HepG2 (cell line): ENCODE measurements around the gene PGGT1B. TPM values are rescaled to one million over a fixed set of nuclear protein-coding genes. Genes with fewer than 3 reads are reported as not detected.
A peak's percentile ranks its signal among the peaks of the same experiment; 100 is the strongest.

Experiments
- ADNP ChIP-seq: sonication (generic); formaldehyde crosslinking; IDR thresholded peaks from 2 replicates; pipeline ENCODE4 v1.4.0; 2020; ENCODE audit warnings: missing genetic modification reagents
- AHR ChIP-seq: IDR thresholded peaks from 2 replicates; pipeline ENCODE4 v1.6.1; 2018; ENCODE audit warnings: missing genetic modification reagents, missing compliant biosample characterization
- BCL3 ChIP-seq: sonication (generic); formaldehyde crosslinking; IDR thresholded peaks from 2 replicates; pipeline ENCODE4 v1.5.1; 2020; ENCODE audit warnings: mild to moderate bottlenecking, missing genetic modification reagents, moderate library complexity
- ESRRA ChIP-seq: sonication (generic); formaldehyde crosslinking; IDR thresholded peaks from 2 replicates; pipeline ENCODE4 v1.5.1; 2020; ENCODE audit warnings: mild to moderate bottlenecking, low read depth, missing genetic modification reagents
- EZH2 ChIP-seq: conservative IDR thresholded peaks from 2 replicates; pipeline ENCODE4 v1.6.1; 2012; ENCODE audit warnings: mild to moderate bottlenecking, low read depth, low read length, moderate library complexity
- FOXO4 ChIP-seq: sonication (generic); formaldehyde crosslinking; conservative IDR thresholded peaks from 2 replicates; pipeline ENCODE4 v1.8.1; 2023; ENCODE audit warnings: missing genetic modification reagents
- HNF4A ChIP-seq: sonication (generic); formaldehyde crosslinking; IDR thresholded peaks from 2 replicates; pipeline ENCODE4 v1.4.0; 2020; ENCODE audit warnings: missing genetic modification reagents
- KDM5B ChIP-seq: sonication (generic); formaldehyde crosslinking; IDR thresholded peaks from 2 replicates; pipeline ENCODE4 v1.4.0; 2020; ENCODE audit warnings: missing genetic modification reagents, mild to moderate bottlenecking, borderline replicate concordance
- MATR3 ChIP-seq: sonication (generic); formaldehyde crosslinking; IDR thresholded peaks from 2 replicates; pipeline ENCODE4 v1.4.0; 2020; ENCODE audit warnings: missing genetic modification reagents
- MTERF4 ChIP-seq: sonication (generic); formaldehyde crosslinking; IDR thresholded peaks from 2 replicates; pipeline ENCODE4 v1.8.0; 2023; ENCODE audit warnings: mild to moderate bottlenecking, missing genetic modification reagents
- MXD3 ChIP-seq: IDR thresholded peaks from 2 replicates; pipeline ENCODE4 v1.6.1; 2016; ENCODE audit warnings: mild to moderate bottlenecking, missing biosample characterization, missing genetic modification reagents
- NFRKB ChIP-seq: fragments of 450-650 bp; IDR thresholded peaks from 2 replicates; pipeline ENCODE4 v1.6.1; 2017
- RBAK ChIP-seq: sonication (generic); formaldehyde crosslinking; IDR thresholded peaks from 2 replicates; pipeline ENCODE4 v1.5.1; 2020; ENCODE audit warnings: mild to moderate bottlenecking, missing genetic modification reagents
- TP53 ChIP-seq: sonication (generic); formaldehyde crosslinking; conservative IDR thresholded peaks from 2 replicates; pipeline ENCODE4 v1.4.0; 2020; ENCODE audit warnings: missing genetic modification reagents
- YEATS2 ChIP-seq: sonication (generic); formaldehyde crosslinking; IDR thresholded peaks from 2 replicates; pipeline ENCODE4 v1.4.0; 2020; ENCODE audit warnings: missing genetic modification reagents, borderline replicate concordance
- ZFP82 ChIP-seq: sonication (generic); formaldehyde crosslinking; IDR thresholded peaks from 2 replicates; pipeline ENCODE4 v1.5.1; 2020; ENCODE audit warnings: mild to moderate bottlenecking, missing genetic modification reagents, borderline replicate concordance
- ZNF230 ChIP-seq: sonication (generic); formaldehyde crosslinking; IDR thresholded peaks from 2 replicates; pipeline ENCODE4 v1.4.0; 2020; ENCODE audit warnings: mild to moderate bottlenecking, missing genetic modification reagents
- ZNF292 ChIP-seq: sonication (generic); formaldehyde crosslinking; IDR thresholded peaks from 2 replicates; pipeline ENCODE4 v1.8.1; 2022; ENCODE audit warnings: mild to moderate bottlenecking, low read depth, missing genetic modification reagents, borderline replicate concordance
- ZNF34 ChIP-seq: sonication (generic); formaldehyde crosslinking; IDR thresholded peaks from 2 replicates; pipeline ENCODE4 v1.4.0; 2020; ENCODE audit warnings: mild to moderate bottlenecking, missing genetic modification reagents, borderline replicate concordance
- ZNF512 ChIP-seq: sonication (generic); formaldehyde crosslinking; IDR thresholded peaks from 2 replicates; pipeline ENCODE4 v1.4.0; 2020; ENCODE audit warnings: mild to moderate bottlenecking, missing genetic modification reagents
- ZNF567 ChIP-seq: sonication (generic); formaldehyde crosslinking; IDR thresholded peaks from 2 replicates; pipeline ENCODE4 v1.8.1; 2023; ENCODE audit warnings: mild to moderate bottlenecking, missing genetic modification reagents, borderline replicate concordance
- ZNF740 ChIP-seq: sonication (generic); formaldehyde crosslinking; IDR thresholded peaks from 2 replicates; pipeline ENCODE4 v1.4.0; 2020; ENCODE audit warnings: missing genetic modification reagents
- ZNF775 ChIP-seq: sonication (generic); formaldehyde crosslinking; IDR thresholded peaks from 2 replicates; pipeline ENCODE4 v1.4.0; 2020; ENCODE audit warnings: missing genetic modification reagents, mild to moderate bottlenecking, moderate library complexity, borderline replicate concordance
- polyA plus RNA-seq, 8 experiments: library from polyadenylated mRNA; depleted of rRNA in 3 of 8; stranded (reverse) in 7 of 8; unstranded in 1 of 8; fragments of >200 nt; fragmentation: Illumina TruSeq in 4 of 8; extraction: Trizol in 4 of 8; gene quantifications; 2 replicates each; pipeline versions ENCODE4 v1.2.1 to v1.2.3, GENCODE V29; 2011 to 2016; ENCODE audit warnings: low read depth in 4 of 8, missing spikeins in 1 of 8, mixed read lengths in 1 of 8; ENCODE audit not compliant: insufficient read depth in 1 of 8
- total RNA-seq, 5 experiments: library from RNA; depleted of rRNA; stranded (reverse); fragments of >200 nt; fragmentation: Illumina TruSeq; extraction: Trizol; gene quantifications; 2 replicates each; pipeline ENCODE4 v1.2.3, GENCODE V29; 2016; ENCODE audit warnings: low read depth in 1 of 5

PGGT1B gene
- total and polyA plus RNA-seq, 2 of the 13 experiments (the other 11 are each of a cell fraction or from before 2014, with no cell fraction given) = 2.4 to 42.7 TPM

- TF ChIP-seq ZNF512 (no peak), MATR3 (no peak), KDM5B (CRISPR knock-in tag) (peak; percentile 72; the same call in 1 of the 2 replicates), ZNF775 (CRISPR knock-in tag) (no peak), NFRKB (no peak), YEATS2 (CRISPR knock-in tag) (peak; percentile 71; the same call in 1 of the 2 replicates), ADNP (CRISPR knock-in tag) (no peak), ZFP82 (CRISPR knock-in tag) (no peak), EZH2 (no peak), ZNF292 (CRISPR knock-in tag) (peak; percentile 38; the same call in 1 of the 2 replicates), ZNF567 (0 out of 2 replicates have a peak, but pooled peaks have one; percentile 43), ZNF230 (CRISPR knock-in tag) (no peak), HNF4A (CRISPR knock-in tag) (peak; percentile 28), ZNF34 (CRISPR knock-in tag) (no peak), RBAK (CRISPR knock-in tag) (0 out of 2 replicates have a peak, but pooled peaks have one; percentile 21), ESRRA (peak; percentile 19; the same call in 1 of the 2 replicates), BCL3 (CRISPR knock-in tag) (peak; percentile 65; the same call in 1 of the 2 replicates), MTERF4 (0 out of 2 replicates have a peak, but pooled peaks have one; percentile 75), MXD3 (CRISPR knock-in tag) (peak; percentile 71; the same call in 1 of the 2 replicates), FOXO4 (CRISPR knock-in tag) (no peak), TP53 (CRISPR knock-in tag) (0 out of 2 replicates have a peak, but pooled peaks have one; percentile 30), AHR (peak; percentile 89; the same call in 1 of the 2 replicates), ZNF740 (peak; percentile 28; the same call in 1 of the 2 replicates)
Observed at GRCh38 chr5:115262321-115263077, at the start of gene PGGT1B (continued).
